CD4-positive, alpha-beta memory T cell (primary cell): ENCODE results near the gene MMP17. TPM values are rescaled to one million over a fixed set of nuclear protein-coding genes. Genes with fewer than 3 reads are reported as not detected.

Experiments
- CTCF ChIA-PET: fragments of 350-600 bp; sonication (Branson Sonifier 250); formaldehyde crosslinking; loops from one replicate; lab custom pipeline; 2021; ENCODE audit warnings: inconsistent platforms; ENCODE audit not compliant: partially characterized antibody; lab: Charles Lee
- POLR2A ChIA-PET: fragments of 350-600 bp; sonication (Branson Sonifier 250); formaldehyde crosslinking; loops from one replicate; lab custom pipeline; 2021; ENCODE audit not compliant: partially characterized antibody; lab: Charles Lee
- DNase-seq, 5 donors: peaks; one replicate each; pipeline versions ENCODE4 v3.0.0 to v3.0.0-alpha.2; 2020 to 2022; ENCODE audit warnings: mixed read lengths in 1 of 5
- H3K27ac ChIP-seq: one replicate; pipeline ENCODE4 v1.7.0; 2013; ENCODE audit warnings: low read depth, low read length
- H3K27me3 ChIP-seq: 2 replicates; pipeline ENCODE4 v1.7.0; 2013; ENCODE audit warnings: mild to moderate bottlenecking, low read length, moderate library complexity; ENCODE audit not compliant: insufficient read depth
- H3K36me3 ChIP-seq: 2 replicates; pipeline ENCODE4 v1.7.0; 2013; ENCODE audit warnings: mild to moderate bottlenecking, low read length, moderate library complexity; ENCODE audit not compliant: insufficient read depth
- H3K4me1 ChIP-seq: 2 replicates; pipeline ENCODE4 v1.7.0; 2013; ENCODE audit warnings: mild to moderate bottlenecking, low read length, moderate library complexity; ENCODE audit not compliant: insufficient read depth
- H3K4me3 ChIP-seq, 2 donors: one replicate each; pipeline ENCODE4 v1.7.0; 2013; ENCODE audit warnings: low read length in 2 of 2, mild to moderate bottlenecking in 1 of 2
- H3K9me3 ChIP-seq, 2 donors: one replicate each; pipeline ENCODE4 v1.7.0; 2013; ENCODE audit warnings: low read length in 2 of 2, control low read depth in 1 of 2; ENCODE audit not compliant: control insufficient read depth in 1 of 2
- H3K27ac Mint-ChIP-seq, 7 donors: one replicate each; pipeline ENCODE4 v1.8.0; 2020 to 2021; ENCODE audit warnings: mixed read lengths in 7 of 7, mild to moderate bottlenecking in 6 of 7, inconsistent platforms in 3 of 7, moderate library complexity in 3 of 7
- H3K27me3 Mint-ChIP-seq, 2 donors: one replicate each; pipeline ENCODE4 v1.8.0; 2020 to 2021; ENCODE audit warnings: mixed read lengths in 2 of 2
- H3K36me3 Mint-ChIP-seq, 2 donors: one replicate each; pipeline ENCODE4 v1.8.0; 2020 to 2021; ENCODE audit warnings: mixed read lengths in 2 of 2, inconsistent platforms in 1 of 2, mild to moderate bottlenecking in 1 of 2
- H3K4me1 Mint-ChIP-seq, 4 donors: one replicate each; pipeline ENCODE4 v1.8.0; 2020 to 2021; ENCODE audit warnings: mixed read lengths in 4 of 4, mild to moderate bottlenecking in 1 of 4
- H3K4me3 Mint-ChIP-seq, 8 donors: one replicate each; pipeline ENCODE4 v1.8.0; 2020 to 2021; ENCODE audit warnings: mixed read lengths in 8 of 8, mild to moderate bottlenecking in 7 of 8, moderate library complexity in 6 of 8, inconsistent platforms in 3 of 8
- H3K9me3 Mint-ChIP-seq, 8 donors: one replicate each; pipeline ENCODE4 v1.8.0; 2020 to 2021; ENCODE audit warnings: mixed read lengths in 8 of 8, mild to moderate bottlenecking in 5 of 8, inconsistent platforms in 3 of 8, moderate library complexity in 1 of 8
- intact Hi-C: fragments of 100-400 bp; cut with micrococcal nuclease; formaldehyde crosslinking; loops from one replicate; pipeline ENCODE4 v1.15.1; 2023
- polyA plus RNA-seq, 2 donors: library from polyadenylated mRNA; unstranded; fragments of 300-500 nt; fragmentation: Illumina TruSeq; gene quantifications; one replicate each; pipeline ENCODE4 v1.2.3, GENCODE V29; 2021
- total RNA-seq, 2 experiments: library from RNA; stranded (reverse); gene quantifications; one replicate each; pipeline ENCODE4 v1.2.3, GENCODE V29; 2021

Gene MMP17
- total and polyA plus RNA-seq, 4 experiments from 2014 or later: 0.32 to 0.94 TPM; not detected in 2

GRCh38 chr12:131835616-131836171 lies 7.5 kb downstream of the MMP17 start:
- ChIA-PET POLR2A (interaction anchor here (0.5 kb wide), 1 partner anchor 69 kb away, joined by 3 read pairs; no protein-coding TSS in a partner anchor), CTCF (interaction anchor here (1.1 to 1.4 kb wide), 2 partner anchors 22 to 139 kb away, joined by 3 read pairs; no protein-coding TSS in a partner anchor)
- Mint-ChIP-seq H3K36me3 (no peaks in the 10 kb centered on the region), H3K9me3 (no peaks in the 10 kb centered on the region), H3K27ac (no peak overlapping the region), H3K4me1 (peaks cover 2 to 7% (median 5%) of the 10 kb centered on the region in 4 donors), H3K4me3 (no peak overlapping the region), H3K27me3 (peaks cover 12 to 19% of the 10 kb centered on the region in 2 donors)
- Histone ChIP-seq H3K4me1 (peaks cover 4% of the 10 kb centered on the region), H3K9me3 (no peaks in the 10 kb centered on the region), H3K4me3 (no peak overlapping the region), H3K27me3 (peaks cover 5% of the 10 kb centered on the region), H3K36me3 (no peaks in the 10 kb centered on the region), H3K27ac (no peak overlapping the region)
- DNase-seq: no peak
- intact Hi-C loops: loop anchor here (1.0 kb wide), 1 partner anchor 114 kb away; the partner anchor contains the start of gene EP400

GRCh38 chr12:131836193-131836592 lies 8.0 kb downstream of the MMP17 start:
- H3K4me3 Mint-ChIP-seq: no peak overlapping the region
- Histone ChIP-seq H3K4me3 (no peak overlapping the region), H3K36me3 (no peaks in the 10 kb centered on the region), H3K9me3 (no peaks in the 10 kb centered on the region), H3K4me1 (no peaks in the 10 kb centered on the region), H3K27me3 (peaks cover 2% of the 10 kb centered on the region), H3K27ac (no peak overlapping the region)
- H3K36me3 Mint-ChIP-seq: no peaks in the 10 kb centered on the region
- H3K27ac Mint-ChIP-seq: no peak overlapping the region
- intact Hi-C loops: loop anchor here (1.0 kb wide), 1 partner anchor 113 kb away; the partner anchor contains the start of gene EP400
- H3K9me3 Mint-ChIP-seq: no peaks in the 10 kb centered on the region
- peaks cover 8 to 14% of the 10 kb centered on the region in 2 donors for H3K27me3 Mint-ChIP-seq
- POLR2A ChIA-PET: interaction anchor here (0.5 kb wide), 1 partner anchor 69 kb away, joined by 3 read pairs; no protein-coding TSS in a partner anchor
- H3K4me1 Mint-ChIP-seq: peaks cover 0 to 2% (median under 1%) of the 10 kb centered on the region in 4 donors
- CTCF ChIA-PET: interaction anchor here (1.1 kb wide), 1 partner anchor 138 kb away, joined by 3 read pairs; no protein-coding TSS in a partner anchor
- no peak for DNase-seq

- Histone ChIP-seq H3K27ac (no peak overlapping the region), H3K4me3 (no peak overlapping the region), H3K4me1 (no peaks in the 10 kb centered on the region), H3K9me3 (no peaks in the 10 kb centered on the region), H3K27me3 (no peaks in the 10 kb centered on the region), H3K36me3 (no peaks in the 10 kb centered on the region)
- POLR2A ChIA-PET: no interaction called here
- DNase-seq: no peak
- H3K27ac Mint-ChIP-seq: no peak overlapping the region
- intact Hi-C loops: loop anchor here (1.0 kb wide), 1 partner anchor 112 kb away; the partner anchor contains the start of gene EP400
- H3K27me3 Mint-ChIP-seq: peaks cover 8 to 10% of the 10 kb centered on the region in 2 donors
- H3K4me3 Mint-ChIP-seq: no peak overlapping the region
- H3K36me3 Mint-ChIP-seq: no peaks in the 10 kb centered on the region
- H3K4me1 Mint-ChIP-seq: no peaks in the 10 kb centered on the region
- H3K9me3 Mint-ChIP-seq: no peaks in the 10 kb centered on the region
- CTCF ChIA-PET: interaction anchor here (0.7 kb wide), 1 partner anchor 116 kb away, joined by 3 read pairs; no protein-coding TSS in a partner anchor
Measured at GRCh38 chr12:131836714-131837397, 8.7 kb downstream of the MMP17 start.

DNA sequence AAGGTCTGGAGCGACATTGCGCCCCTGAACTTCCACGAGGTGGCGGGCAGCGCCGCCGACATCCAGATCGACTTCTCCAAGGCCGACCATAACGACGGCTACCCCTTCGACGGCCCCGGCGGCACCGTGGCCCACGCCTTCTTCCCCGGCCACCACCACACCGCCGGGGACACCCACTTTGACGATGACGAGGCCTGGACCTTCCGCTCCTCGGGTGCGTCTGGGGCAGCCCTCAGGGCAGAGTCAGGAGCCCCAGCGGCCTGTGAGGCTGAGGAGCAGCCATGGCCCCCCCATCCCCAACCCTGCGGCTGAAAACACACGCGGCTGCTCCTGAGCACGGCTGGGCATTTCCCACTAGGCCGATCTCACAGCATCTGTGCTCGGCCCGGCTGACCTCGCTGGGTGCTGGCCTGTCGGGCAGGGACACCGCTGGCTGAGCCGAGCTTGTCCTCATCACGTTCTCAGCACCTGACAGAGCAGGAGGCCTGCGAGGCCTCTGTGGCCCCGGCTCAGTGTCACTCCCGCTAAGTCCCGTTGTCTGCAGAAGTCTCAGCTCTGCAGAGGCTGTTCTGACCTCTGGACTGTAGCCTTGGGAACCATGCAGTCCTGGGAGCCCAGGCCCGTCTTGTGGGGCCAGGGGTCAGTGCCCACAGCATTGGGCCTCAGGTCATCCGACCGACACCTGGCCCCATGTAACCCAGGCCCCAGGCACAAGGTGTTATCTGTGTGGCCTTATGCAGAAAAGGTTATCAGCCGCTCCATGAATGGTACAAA lies 12.6 kb downstream of the MMP17 start:
- DNase-seq: no peak
- H3K9me3 ChIP-seq: no peaks in the 10 kb centered on the region
- H3K4me3 Mint-ChIP-seq: no peak overlapping the region
- peaks cover 0 to 2% of the 10 kb centered on the region in 2 donors for H3K27me3 Mint-ChIP-seq
- H3K36me3 ChIP-seq: no peaks in the 10 kb centered on the region
- no peak overlapping the region for H3K27ac ChIP-seq
- peaks cover 0 to 2% (median 0%) of the 10 kb centered on the region in 8 donors for H3K9me3 Mint-ChIP-seq
- no peaks in the 10 kb centered on the region for H3K36me3 Mint-ChIP-seq
- ChIA-PET CTCF (no interaction called here), POLR2A (no interaction called here)
- no peaks in the 10 kb centered on the region for H3K4me1 ChIP-seq
- intact Hi-C loops: no loop called here
- H3K4me1 Mint-ChIP-seq: no peaks in the 10 kb centered on the region
- H3K27ac Mint-ChIP-seq: no peak overlapping the region
- no peaks in the 10 kb centered on the region for H3K27me3 ChIP-seq
- no peak overlapping the region for H3K4me3 ChIP-seq

DNA sequence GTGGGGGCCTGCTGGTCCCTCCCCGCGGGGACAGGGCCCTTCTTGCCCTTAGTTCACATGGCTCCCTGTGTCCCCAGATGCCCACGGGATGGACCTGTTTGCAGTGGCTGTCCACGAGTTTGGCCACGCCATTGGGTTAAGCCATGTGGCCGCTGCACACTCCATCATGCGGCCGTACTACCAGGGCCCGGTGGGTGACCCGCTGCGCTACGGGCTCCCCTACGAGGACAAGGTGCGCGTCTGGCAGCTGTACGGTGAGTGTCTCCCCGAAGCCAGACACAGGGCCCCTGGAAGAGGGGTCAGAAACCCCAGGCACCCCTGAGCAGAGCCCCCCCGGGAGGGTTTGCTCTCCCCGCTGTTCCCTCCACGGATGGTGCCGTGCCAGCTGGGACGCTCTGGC lies 13.4 kb downstream of the MMP17 start:
- no peak overlapping the region for H3K4me3 ChIP-seq
- intact Hi-C loops: no loop called here
- Mint-ChIP-seq H3K4me1 (no peaks in the 10 kb centered on the region), H3K9me3 (peaks cover 0 to 2% (median 0%) of the 10 kb centered on the region in 8 donors), H3K36me3 (no peaks in the 10 kb centered on the region), H3K27ac (no peak overlapping the region), H3K27me3 (peaks cover 0 to 2% of the 10 kb centered on the region in 2 donors), H3K4me3 (no peak overlapping the region)
- DNase-seq: no peak
- ChIA-PET CTCF (no interaction called here), POLR2A (no interaction called here)
- no peaks in the 10 kb centered on the region for H3K9me3 ChIP-seq
- no peaks in the 10 kb centered on the region for H3K27me3 ChIP-seq
- no peak overlapping the region for H3K27ac ChIP-seq
- H3K36me3 ChIP-seq: no peaks in the 10 kb centered on the region
- no peaks in the 10 kb centered on the region for H3K4me1 ChIP-seq

DNA sequence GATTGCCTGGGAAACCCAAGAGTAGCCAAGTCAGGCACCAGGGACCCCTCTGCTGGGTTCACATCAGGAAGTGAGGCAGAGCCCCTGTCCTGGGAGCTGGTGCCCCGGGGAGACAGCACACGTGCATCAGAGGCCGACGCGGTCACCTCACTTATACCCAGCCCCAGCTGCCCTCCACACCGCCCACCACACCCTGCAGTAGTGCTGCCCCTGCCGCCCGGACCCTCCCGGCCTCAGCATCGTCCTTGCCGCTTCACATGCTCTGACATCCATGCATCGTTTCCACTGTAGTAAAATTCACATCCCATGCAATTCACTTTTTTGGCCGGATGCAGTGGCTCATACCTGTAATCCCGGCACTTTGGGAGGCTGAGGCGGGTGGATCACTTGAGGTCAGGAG lies 14.0 kb downstream of the MMP17 start:
- Mint-ChIP-seq H3K4me3 (no peak overlapping the region), H3K27me3 (peaks cover 0 to 2% of the 10 kb centered on the region in 2 donors), H3K36me3 (no peaks in the 10 kb centered on the region), H3K9me3 (peaks cover 0 to 2% (median 0%) of the 10 kb centered on the region in 8 donors), H3K27ac (peak overlapping the region in 1 of 7 donors; percentile 56), H3K4me1 (no peaks in the 10 kb centered on the region)
- intact Hi-C loops: no loop called here
- Histone ChIP-seq H3K9me3 (no peaks in the 10 kb centered on the region), H3K4me1 (no peaks in the 10 kb centered on the region), H3K36me3 (no peaks in the 10 kb centered on the region), H3K4me3 (no peak overlapping the region), H3K27ac (no peak overlapping the region), H3K27me3 (no peaks in the 10 kb centered on the region)
- CTCF ChIA-PET: no interaction called here
- POLR2A ChIA-PET: no interaction called here
- no peak for DNase-seq

DNA sequence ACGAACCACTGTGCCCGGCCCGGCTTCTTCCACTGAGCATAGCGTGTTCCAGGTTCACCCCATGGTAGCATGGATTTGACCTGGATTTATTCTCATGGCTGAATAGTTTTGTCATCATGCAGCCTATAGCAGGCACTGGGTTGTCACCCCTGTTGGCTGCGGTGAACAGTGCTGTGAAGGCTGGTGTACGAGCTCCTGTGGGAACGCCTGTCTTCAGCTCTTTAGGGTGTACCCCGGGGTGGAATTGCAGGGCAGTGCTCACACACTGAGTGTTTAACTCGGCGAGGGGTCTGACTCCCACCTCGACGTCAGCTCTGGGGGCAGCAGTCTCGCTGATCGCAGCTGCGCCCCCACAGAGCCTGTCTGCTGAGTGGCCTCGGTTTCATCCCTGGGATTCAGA lies 15.3 kb downstream of the MMP17 start:
- H3K36me3 ChIP-seq: no peaks in the 10 kb centered on the region
- H3K27ac ChIP-seq: no peak overlapping the region
- H3K9me3 Mint-ChIP-seq: peaks cover 0 to 2% (median 0%) of the 10 kb centered on the region in 8 donors
- H3K4me1 ChIP-seq: no peaks in the 10 kb centered on the region
- H3K27ac Mint-ChIP-seq: peak overlapping the region in 1 of 7 donors; percentile 64
- no peaks in the 10 kb centered on the region for H3K27me3 Mint-ChIP-seq
- no peaks in the 10 kb centered on the region for H3K36me3 Mint-ChIP-seq
- intact Hi-C loops: no loop called here
- H3K9me3 ChIP-seq: no peaks in the 10 kb centered on the region
- no peak for DNase-seq
- CTCF ChIA-PET: no interaction called here
- no peak overlapping the region for H3K4me3 Mint-ChIP-seq
- POLR2A ChIA-PET: no interaction called here
- no peaks in the 10 kb centered on the region for H3K27me3 ChIP-seq
- H3K4me1 Mint-ChIP-seq: no peaks in the 10 kb centered on the region
- H3K4me3 ChIP-seq: no peak overlapping the region
